Common myeloid progenitor, CD34-positive (primary cell): ENCODE measurements around the gene SLC44A5.
A peak's percentile ranks its signal among the peaks of the same experiment; 100 is the strongest.

ENCODE experiments used
- CTCF ChIA-PET: fragments of 350-600 bp; sonication (Branson Sonifier 250); formaldehyde crosslinking; loops from one replicate; lab custom pipeline; 2021; ENCODE audit warnings: antibody characterized with exemption; lab: Charles Lee
- POLR2A ChIA-PET: fragments of 350-600 bp; sonication (Branson Sonifier 250); formaldehyde crosslinking; loops from one replicate; lab custom pipeline; 2021; ENCODE audit warnings: antibody characterized with exemption; lab: Charles Lee
- DNase-seq, 3 donors: peaks; one replicate each; pipeline versions ENCODE4 v3.0.0 to v3.0.0-alpha.2; 2013
- H3K27ac ChIP-seq, 2 experiments: 1 replicate in 1 of 2; 2 replicates in 1 of 2; pipeline ENCODE4 v1.7.0; 2013; ENCODE audit warnings: inconsistent platforms in 2 of 2, low read length in 2 of 2, mild to moderate bottlenecking in 2 of 2, low read depth in 1 of 2, moderate library complexity in 1 of 2; ENCODE audit not compliant: severe bottlenecking in 2 of 2, insufficient read depth in 1 of 2, poor library complexity in 1 of 2
- H3K27me3 ChIP-seq, 5 experiments: replicated peaks in 2 of 5; 1 replicate in 3 of 5; 2 replicates in 2 of 5; pipeline versions ENCODE4 v1.6.1 to v1.7.0; 2013; ENCODE audit warnings: low read length in 4 of 5, mild to moderate bottlenecking in 2 of 5, moderate library complexity in 2 of 5, inconsistent platforms in 1 of 5; ENCODE audit not compliant: insufficient read depth in 5 of 5, control insufficient read depth in 4 of 5
- H3K36me3 ChIP-seq, 4 experiments: 1 replicate in 2 of 4; 2 replicates in 2 of 4; pipeline versions ENCODE4 v1.6.1 to v1.7.0; 2013; ENCODE audit warnings: low read length in 3 of 4, control low read depth in 1 of 4, mild to moderate bottlenecking in 1 of 4; ENCODE audit not compliant: control insufficient read depth in 4 of 4, insufficient read depth in 4 of 4
- H3K4me1 ChIP-seq, 4 experiments: 1 replicate in 3 of 4; 2 replicates in 1 of 4; pipeline versions ENCODE4 v1.6.1 to v1.7.1; 2013; ENCODE audit warnings: low read length in 3 of 4, mild to moderate bottlenecking in 3 of 4, control low read depth in 1 of 4, inconsistent platforms in 1 of 4, moderate library complexity in 1 of 4; ENCODE audit not compliant: control insufficient read depth in 4 of 4, insufficient read depth in 4 of 4; ENCODE audit errors: control extremely low read depth in 1 of 4
- H3K4me3 ChIP-seq, 7 experiments: 1 replicate in 4 of 7; 2 replicates in 3 of 7; pipeline versions ENCODE4 v1.5.1 to v1.7.0; 2013; ENCODE audit warnings: mild to moderate bottlenecking in 7 of 7, low read length in 6 of 7, moderate library complexity in 6 of 7, inconsistent platforms in 2 of 7, low read depth in 2 of 7, control low read depth in 1 of 7; ENCODE audit not compliant: insufficient read depth in 4 of 7, control insufficient read depth in 1 of 7; ENCODE audit errors: extremely low read depth in 1 of 7
- H3K9me3 ChIP-seq, 5 experiments: 1 replicate in 4 of 5; 2 replicates in 1 of 5; pipeline versions ENCODE4 v1.6.1 to v1.7.1; 2013; ENCODE audit warnings: low read length in 4 of 5, mild to moderate bottlenecking in 2 of 5, inconsistent platforms in 1 of 5, low read depth in 1 of 5, moderate library complexity in 1 of 5; ENCODE audit not compliant: control insufficient read depth in 4 of 5, insufficient read depth in 2 of 5; ENCODE audit errors: control extremely low read depth in 1 of 5
- WGBS: methylation state at CpG from one replicate; pipeline ENCODE4 v1.1.5; 2013; ENCODE audit not compliant: insufficient coverage; 5-methylcytosine and 5-hydroxymethylcytosine counted together

The SLC44A5 gene

GRCh38 chr1:75208862-75209261 lies 402.1 kb downstream of the SLC44A5 start:
- H3K4me3 ChIP-seq = no peak overlapping the region
- CTCF ChIA-PET = no interaction called here
- H3K27me3 ChIP-seq = peaks cover 0 to 2% (median 0%) of the 10 kb centered on the region in 5 experiments
- peak in 2 of 3 donors; percentile 2 to 15 for DNase-seq
- POLR2A ChIA-PET = no interaction called here
- no peaks in the 10 kb centered on the region for H3K9me3 ChIP-seq
- H3K36me3 ChIP-seq = no peaks in the 10 kb centered on the region
- no peaks in the 10 kb centered on the region for H3K4me1 ChIP-seq
- H3K27ac ChIP-seq = no peak overlapping the region

- ChIA-PET POLR2A (no interaction called here), CTCF (interaction anchor here (0.7 to 5.1 kb wide), 12 partner anchors 10 to 440 kb away, joined by 3 to 29 read pairs (median 4); no protein-coding TSS in a partner anchor)
- Histone ChIP-seq H3K4me3 (no peak overlapping the region), H3K4me1 (no peaks in the 10 kb centered on the region), H3K27ac (no peak overlapping the region), H3K36me3 (no peaks in the 10 kb centered on the region), H3K9me3 (no peaks in the 10 kb centered on the region), H3K27me3 (peaks cover 0 to 7% (median 0%) of the 10 kb centered on the region in 5 experiments)
- DNase-seq = peak; percentile 55 to 64 (median 62)
- WGBS = 51% methylated on average over 2 of the region's 8 CpGs
Measured at GRCh38 chr1:75203415-75204277, 407.3 kb downstream of the SLC44A5 start.

- H3K27me3 ChIP-seq = peaks cover 0 to 11% (median 0%) of the 10 kb centered on the region in 5 experiments
- H3K4me3 ChIP-seq = no peak overlapping the region
- no peaks in the 10 kb centered on the region for H3K9me3 ChIP-seq
- no peaks in the 10 kb centered on the region for H3K4me1 ChIP-seq
- no peak for DNase-seq
- H3K36me3 ChIP-seq = no peaks in the 10 kb centered on the region
- WGBS = 90% methylated on average over 2 of the region's 4 CpGs
- H3K27ac ChIP-seq = no peak overlapping the region
- POLR2A ChIA-PET = no interaction called here
- CTCF ChIA-PET = interaction anchor here (0.7 to 5.1 kb wide), 10 partner anchors 11 to 439 kb away, joined by 3 to 29 read pairs (median 4); no protein-coding TSS in a partner anchor
Measured at GRCh38 chr1:75202751-75203150, 408.2 kb downstream of the SLC44A5 start.

- H3K27ac ChIP-seq = no peak overlapping the region
- no peaks in the 10 kb centered on the region for H3K36me3 ChIP-seq
- no CpG with 5 or more reads among the region's 1 CpG for WGBS
- no peak for DNase-seq
- no peaks in the 10 kb centered on the region for H3K9me3 ChIP-seq
- no peak overlapping the region for H3K4me3 ChIP-seq
- no peaks in the 10 kb centered on the region for H3K4me1 ChIP-seq
- POLR2A ChIA-PET = no interaction called here
- H3K27me3 ChIP-seq = peaks cover 0 to 13% (median 0%) of the 10 kb centered on the region in 5 experiments
- CTCF ChIA-PET = interaction anchor here (1.0 kb wide), 1 partner anchor 13 kb away, joined by 3 read pairs; no protein-coding TSS in a partner anchor
Measured at GRCh38 chr1:75198761-75199160, 412.2 kb downstream of the SLC44A5 start.

- POLR2A ChIA-PET = interaction anchor here (0.6 kb wide), 1 partner anchor 26 kb away, joined by 3 read pairs; no protein-coding TSS in a partner anchor
- no peaks in the 10 kb centered on the region for H3K4me1 ChIP-seq
- 86% methylated on average over 1 of the region's 1 CpG for WGBS
Measured at GRCh38 chr1:75198163-75198562, 412.8 kb downstream of the SLC44A5 start.

GRCh38 chr1:75188892-75189291 lies 422.0 kb downstream of the SLC44A5 start:
- Histone ChIP-seq H3K27me3 (peaks cover 0 to 8% (median 2%) of the 10 kb centered on the region in 5 experiments), H3K27ac (no peak overlapping the region), H3K4me3 (no peak overlapping the region), H3K4me1 (no peaks in the 10 kb centered on the region), H3K9me3 (no peaks in the 10 kb centered on the region), H3K36me3 (no peaks in the 10 kb centered on the region)
- ChIA-PET POLR2A (no interaction called here), CTCF (interaction anchor here (0.9 to 1.0 kb wide), 2 partner anchors 15 to 19 kb away, joined by 3 read pairs; no protein-coding TSS in a partner anchor)
- WGBS = no CpG with 5 or more reads among the region's 1 CpG
- DNase-seq = no peak

More at GRCh38 chr1:75198163-75198562, 412.8 kb downstream of the SLC44A5 start:
- Histone ChIP-seq H3K9me3 (no peaks in the 10 kb centered on the region), H3K27me3 (peaks cover 0 to 14% (median 0%) of the 10 kb centered on the region in 5 experiments), H3K27ac (no peak overlapping the region), H3K36me3 (no peaks in the 10 kb centered on the region), H3K4me3 (no peak overlapping the region)
- CTCF ChIA-PET = interaction anchor here (0.9 kb wide), 1 partner anchor 426 kb away, joined by 3 read pairs; no protein-coding TSS in a partner anchor
- no peak for DNase-seq
